Vagina (tissue), 2 donors: ENCODE data around the gene ZBTB16. TPM values are rescaled to one million over a fixed set of nuclear protein-coding genes. Genes with fewer than 3 reads are reported as not detected.

Experiments used
- DNase-seq, 2 donors: peaks; one replicate each; pipeline ENCODE4 v3.0.0-alpha.2; 2017; ENCODE audit errors: extremely low spot score in 2 of 2
- H3K27ac ChIP-seq: fragments of 200-600 bp; sonication (generic); one replicate; pipeline ENCODE4 v1.5.1; 2019
- H3K27me3 ChIP-seq: fragments of 200-600 bp; sonication (generic); one replicate; pipeline ENCODE4 v1.5.1; 2019
- H3K36me3 ChIP-seq, 2 donors: fragments of 200-600 bp; sonication (generic); one replicate each; pipeline ENCODE4 v1.5.1; 2017 to 2019
- H3K4me1 ChIP-seq: fragments of 200-600 bp; sonication (generic); one replicate; pipeline ENCODE4 v1.5.1; 2019
- H3K4me3 ChIP-seq, 2 donors: fragments of 200-600 bp; sonication (generic); 1 replicate in 1 of 2; 2 replicates in 1 of 2; pipeline ENCODE4 v1.5.1; 2016 to 2019
- H3K9me3 ChIP-seq: fragments of 200-600 bp; sonication (generic); one replicate; pipeline ENCODE4 v1.5.1; 2019
- CTCF ChIP-seq, 3 experiments: fragments of 450-650 bp in 2 of 3; fragments of 200-600 bp in 1 of 3; sonication (generic) in 1 of 3; IDR thresholded peaks; one replicate each; pipeline ENCODE4 v1.5.1; 2017 to 2019; ENCODE audit warnings: antibody characterized with exemption in 3 of 3, mild to moderate bottlenecking in 2 of 3, moderate library complexity in 2 of 3
- POLR2A ChIP-seq, 2 donors: fragments of 450-650 bp; IDR thresholded peaks; one replicate each; pipeline ENCODE4 v1.6.1; 2017; ENCODE audit warnings: antibody characterized with exemption in 2 of 2, mild to moderate bottlenecking in 2 of 2, moderate library complexity in 2 of 2
- POLR2AphosphoS5 ChIP-seq, 2 donors: sonication (generic); formaldehyde crosslinking; IDR thresholded peaks; one replicate each; pipeline ENCODE4 v1.9.0; 2017; ENCODE audit warnings: antibody characterized with exemption in 2 of 2, mild to moderate bottlenecking in 2 of 2, low read depth in 1 of 2; ENCODE audit not compliant: insufficient read depth in 1 of 2
- intact Hi-C: fragments of 100-400 bp; cut with DNase I; formaldehyde crosslinking; loops from one replicate; pipeline ENCODE4 v1.15.1; 2023
- total RNA-seq: library from RNA; depleted of rRNA; stranded (reverse); fragments of >200 nt; gene quantifications from one replicate; pipeline ENCODE4 v1.2.3, GENCODE V29; 2016

ZBTB16 gene
- total RNA-seq, 1 donor from 2014 or later, result 243 TPM

GRCh38 chr11:114291381-114291780, 231.9 kb downstream of the ZBTB16 start:
- H3K36me3 ChIP-seq, result no peaks in the 10 kb centered on the region
- no peak overlapping the region for H3K4me3 ChIP-seq
- H3K9me3 ChIP-seq, result no peaks in the 10 kb centered on the region
- intact Hi-C loops, result no loop called here
- no peak overlapping the region for H3K27ac ChIP-seq
- no peaks in the 10 kb centered on the region for H3K27me3 ChIP-seq
- H3K4me1 ChIP-seq, result peaks cover 21% of the 10 kb centered on the region
- DNase-seq, result no peak
- TF ChIP-seq CTCF (IDR thresholded peaks at IDR 0.05), result no peak
- TF ChIP-seq POLR2AphosphoS5 (IDR thresholded peaks at IDR 0.05; ENCODE audit: insufficient read depth in 1 of 2, low read depth in 1 of 2), result no peak
- TF ChIP-seq POLR2A (IDR thresholded peaks at IDR 0.05), result no peak

GRCh38 chr11:114291842-114292680, 232.6 kb downstream of the ZBTB16 start:
- Histone ChIP-seq H3K4me3 (no peak overlapping the region), H3K4me1 (peaks cover 21% of the 10 kb centered on the region), H3K27me3 (no peaks in the 10 kb centered on the region), H3K36me3 (no peaks in the 10 kb centered on the region), H3K9me3 (no peaks in the 10 kb centered on the region), H3K27ac (no peak overlapping the region)
- no peak for DNase-seq
- TF ChIP-seq CTCF (IDR thresholded peaks at IDR 0.05), result no peak
- TF ChIP-seq POLR2AphosphoS5 (IDR thresholded peaks at IDR 0.05; ENCODE audit: insufficient read depth in 1 of 2, low read depth in 1 of 2), result no peak
- TF ChIP-seq POLR2A (IDR thresholded peaks at IDR 0.05), result no peak
- intact Hi-C loops, result no loop called here

GRCh38 chr11:114293201-114293711, 233.7 kb downstream of the ZBTB16 start:
- Histone ChIP-seq H3K9me3 (no peaks in the 10 kb centered on the region), H3K36me3 (no peaks in the 10 kb centered on the region), H3K27ac (peak overlapping the region; percentile 91), H3K27me3 (no peaks in the 10 kb centered on the region), H3K4me1 (peaks cover 27% of the 10 kb centered on the region), H3K4me3 (no peak overlapping the region)
- DNase-seq, result peak in 1 of 2 donors; percentile 75
- intact Hi-C loops, result no loop called here
- TF ChIP-seq POLR2A (IDR thresholded peaks at IDR 0.05) (no peak), CTCF (IDR thresholded peaks at IDR 0.05) (no peak), POLR2AphosphoS5 (IDR thresholded peaks at IDR 0.05; ENCODE audit: insufficient read depth in 1 of 2, low read depth in 1 of 2) (no peak)

- Histone ChIP-seq H3K4me3 (peak within 1 kb of the TSS; percentile 35 to 43), H3K4me1 (peaks cover 27% of the 10 kb centered on the region), H3K9me3 (no peaks in the 10 kb centered on the region), H3K27me3 (no peaks in the 10 kb centered on the region), H3K27ac (peak within 1 kb of the TSS; percentile 91), H3K36me3 (no peaks in the 10 kb centered on the region)
- peak in 1 of 2 donors; percentile 87 for DNase-seq
- TF ChIP-seq POLR2AphosphoS5 (IDR thresholded peaks at IDR 0.05; ENCODE audit: insufficient read depth in 1 of 2, low read depth in 1 of 2), result peak; percentile 39
- no peak for TF ChIP-seq CTCF (IDR thresholded peaks at IDR 0.05)
- TF ChIP-seq POLR2A (IDR thresholded peaks at IDR 0.05), result peak in 1 of 2 donors; percentile 29
- intact Hi-C loops, result no loop called here
These were observed 236.4 kb downstream of the ZBTB16 start, which contains the start of gene NNMT for GRCh38 chr11:114295676-114296604. NNMT (plus strand) TSS chr11:114296399; CDS start chr11:114296557, 158 bp downstream.
